ENCODE results near the gene ARHGAP44.

GRCh38 chr17:13024016-13024415 lies 234.7 kb downstream of the ARHGAP44 start:
- TF ChIP-seq POLR2A (IDR thresholded peaks at IDR 0.05; ENCODE audit: low read depth, low read length) (no peak), POLR2AphosphoS5 (IDR thresholded peaks at IDR 0.05; ENCODE audit: low read depth, low read length) (no peak), TAF1 (IDR thresholded peaks at IDR 0.05; ENCODE audit: low read depth, low read length) (no peak), PAX5 (IDR thresholded peaks at IDR 0.05; ENCODE audit: insufficient read depth, low read length, severe bottlenecking) (no peak), POU2F2 (IDR thresholded peaks at IDR 0.05; ENCODE audit: low read depth, low read length) (no peak), SPI1 (IDR thresholded peaks at IDR 0.05; ENCODE audit: low read depth, low read length) (no peak)

All from GM12891 (cell line).